ENCODE data around the gene TMED6.
"Not testable (repeated sequence)": the region's sequence is repeated elsewhere in the genome, so short reads cannot be mapped to it uniquely, and the experiment has no call there.

Gene TMED6

DNA sequence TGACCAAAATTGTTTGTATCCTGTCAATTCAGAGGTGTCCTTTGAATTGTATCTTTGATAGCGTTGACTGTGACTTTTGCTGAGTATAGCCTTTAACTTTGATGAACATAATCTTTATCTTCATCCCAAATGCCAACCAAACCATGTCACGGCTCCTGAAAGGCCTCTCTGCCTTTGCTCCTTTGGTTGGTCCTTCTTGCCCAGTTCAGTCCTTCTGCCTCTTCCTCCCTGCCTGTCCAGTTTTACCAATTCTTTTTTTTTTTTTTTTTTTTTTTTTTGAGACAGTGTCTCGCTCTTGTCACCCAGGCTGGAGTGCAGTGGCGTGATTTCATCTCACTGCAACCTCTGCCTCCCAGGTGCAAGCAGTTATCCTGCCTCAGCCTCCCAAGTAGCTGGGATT is 53.3 kb downstream of the TMED6 start:
- no peak for DNase-seq

DNA sequence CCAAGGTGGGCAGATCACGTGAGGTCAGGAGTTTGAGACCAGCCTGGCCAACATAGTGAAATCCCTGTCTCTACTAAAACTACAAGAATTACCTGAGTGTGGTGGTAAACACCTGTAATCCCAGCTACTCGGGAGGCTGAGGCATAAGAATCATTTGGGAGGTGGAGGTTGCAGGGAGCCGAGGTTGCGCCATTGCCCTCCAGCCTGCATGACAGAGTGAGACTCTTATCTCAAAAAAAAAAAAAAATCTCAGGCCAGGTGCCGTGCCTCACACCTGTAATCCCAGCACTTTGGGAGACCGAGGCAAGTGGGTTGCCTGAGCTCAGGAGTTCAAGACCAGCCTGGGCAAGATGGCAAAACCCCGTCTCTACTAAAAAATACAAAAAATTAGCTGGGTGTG is 54.8 kb downstream of the TMED6 start:
- DNase-seq: not testable (repeated sequence)

- DNase-seq: peak; percentile 11
Observed at GRCh38 chr16:69294051-69294450, 57.5 kb downstream of the TMED6 start.

- no peak for DNase-seq
Observed at GRCh38 chr16:69293401-69293800, 58.2 kb downstream of the TMED6 start.
